GM21723 (cell line): ENCODE measurements around the gene VPS8.

Source experiments
- ATAC-seq: cut with Tn5 transposase; IDR thresholded peaks from one replicate; pipeline ENCODE4 v1.9.1; 2021; ENCODE audit warnings: mild to moderate bottlenecking, moderate library complexity; ENCODE audit not compliant: unreplicated experiment

VPS8 gene

DNA sequence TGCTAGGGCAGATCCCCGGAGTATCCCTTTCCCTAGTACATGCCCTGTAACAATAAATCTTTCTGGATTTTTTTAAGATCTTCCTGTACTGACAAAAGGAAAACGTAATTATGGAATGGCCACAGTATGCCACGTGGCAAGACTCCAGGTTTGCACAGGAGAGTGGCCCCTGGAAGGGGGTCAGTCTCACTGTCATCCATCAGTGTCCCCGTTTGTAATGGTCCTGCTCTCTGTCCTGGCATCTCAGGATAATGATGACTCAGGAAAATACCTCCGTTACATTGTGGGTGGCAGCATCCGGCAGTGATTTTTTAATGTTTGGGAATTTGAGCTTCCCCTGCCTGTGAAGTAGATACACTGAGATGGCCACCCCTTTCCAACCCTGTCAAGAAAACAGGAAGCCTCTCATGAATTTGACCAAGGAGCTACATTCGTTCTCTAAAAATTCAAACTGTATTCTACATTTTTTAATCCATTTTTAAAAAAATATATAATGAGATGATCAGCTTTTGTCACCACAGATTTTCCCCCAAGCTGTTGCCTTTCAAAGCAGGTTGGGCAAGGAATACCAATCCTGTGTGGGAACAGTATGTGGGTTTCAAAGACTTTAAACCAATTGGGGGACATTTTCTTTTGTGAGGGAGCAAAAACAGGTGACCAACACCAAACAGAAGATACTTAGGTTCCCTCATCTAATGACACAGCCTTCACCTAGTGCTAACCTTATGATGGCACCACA lies 230.5 kb downstream of the VPS8 start:
- ATAC-seq = no peak

DNA sequence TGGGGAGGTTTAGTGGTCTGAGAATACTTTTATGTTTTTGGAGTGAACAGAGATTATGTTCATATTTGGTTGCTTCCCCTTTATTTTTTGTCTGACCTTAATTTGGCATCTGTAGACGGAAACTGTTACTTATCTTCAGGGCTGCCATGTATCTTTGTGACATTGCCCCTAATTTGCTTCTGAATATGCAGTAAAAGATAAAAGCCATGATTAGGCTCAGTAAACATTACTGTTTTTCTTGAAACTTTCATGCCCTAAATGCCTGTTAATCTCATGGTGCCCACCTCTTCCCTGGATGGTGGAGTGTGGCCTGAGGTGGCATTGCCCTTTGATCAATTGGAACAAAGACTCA lies 234.2 kb downstream of the VPS8 start:
- ATAC-seq = no peak

GRCh38 chr3:185046603-185047002 lies 234.6 kb downstream of the VPS8 start:
- no peak for ATAC-seq

DNA sequence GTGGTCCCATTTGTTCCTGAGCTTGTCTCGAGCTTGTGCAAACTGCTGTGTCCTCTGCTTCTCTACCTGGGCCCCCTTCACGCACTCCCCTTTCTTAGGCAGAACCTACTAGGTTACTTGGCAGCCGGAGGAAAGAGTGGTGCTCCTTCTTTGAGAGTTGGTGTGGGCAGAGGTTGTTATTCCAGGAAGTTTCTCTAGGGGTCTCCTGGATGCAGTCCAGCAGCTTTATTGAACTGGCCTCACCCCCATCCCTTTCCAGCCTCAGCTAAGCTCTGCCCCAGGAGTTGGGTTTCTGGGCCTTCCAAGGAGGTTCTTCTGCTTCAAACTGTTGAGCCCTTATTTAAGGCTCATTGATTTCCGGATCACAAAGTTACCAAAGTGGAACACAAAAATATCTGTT lies 237.7 kb downstream of the VPS8 start:
- ATAC-seq = no peak

DNA sequence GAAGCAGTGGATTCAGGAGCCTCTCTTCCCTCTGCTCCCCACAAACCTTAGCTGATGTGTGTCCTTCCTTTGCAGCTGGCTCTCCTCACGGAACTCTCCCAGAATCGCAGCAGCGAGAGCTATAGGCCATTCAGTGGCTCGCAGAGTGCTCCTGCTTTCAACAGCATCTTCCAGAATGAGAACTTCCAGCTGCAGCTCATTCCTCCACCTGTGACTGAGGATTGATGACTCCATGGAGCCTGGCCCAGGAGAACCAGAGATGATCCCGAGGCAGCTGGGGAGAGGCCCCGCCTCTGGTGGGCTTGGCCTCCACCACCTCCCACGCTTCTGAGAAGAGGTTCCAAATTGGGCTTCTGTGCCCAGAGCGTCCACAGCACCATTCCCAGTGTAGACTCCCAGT lies 239.8 kb downstream of the VPS8 start:
- ATAC-seq = no peak

DNA sequence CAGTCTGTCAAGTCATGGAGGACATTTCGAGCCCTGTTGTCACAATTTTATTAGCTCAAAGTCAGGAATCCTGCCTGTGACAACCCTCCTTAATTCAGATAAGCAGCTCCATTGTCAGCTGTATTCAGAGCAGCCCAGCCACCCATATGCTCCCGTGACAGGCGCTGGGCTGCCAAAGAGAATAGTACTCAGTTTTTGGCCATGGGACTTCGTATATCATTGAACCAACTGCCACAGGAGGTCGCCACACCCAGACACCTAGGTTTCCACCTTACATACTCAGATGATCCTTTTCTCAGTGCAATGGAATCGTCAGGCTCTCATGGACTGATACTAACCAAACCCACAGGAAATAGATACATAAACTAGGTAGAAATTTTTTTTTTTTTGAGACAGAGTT lies 240.7 kb downstream of the VPS8 start:
- no peak for ATAC-seq

DNA sequence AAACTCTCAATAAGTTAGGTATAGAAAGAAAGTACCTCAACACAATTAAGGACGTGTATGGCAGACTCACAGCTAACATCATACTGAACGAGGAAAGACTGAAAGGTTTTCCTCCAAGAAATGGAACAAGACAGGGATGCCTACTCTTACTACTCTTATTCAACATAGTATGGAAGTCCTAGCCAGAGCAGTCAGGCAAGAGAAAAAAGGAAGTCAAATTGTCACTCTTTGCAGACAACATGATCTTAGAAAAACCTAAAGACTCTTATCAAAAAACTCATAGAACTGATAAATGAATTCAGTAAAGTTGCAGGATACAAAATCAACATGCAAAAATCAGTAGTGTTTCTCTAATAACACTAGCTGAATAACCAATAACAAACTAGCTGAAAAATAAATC lies 244.9 kb downstream of the VPS8 start:
- ATAC-seq = no peak

GRCh38 chr3:185057829-185058228 lies 245.9 kb downstream of the VPS8 start:
- ATAC-seq = no peak

GRCh38 chr3:185058796-185059195 lies 246.8 kb downstream of the VPS8 start:
- ATAC-seq = no peak

- no peak for ATAC-seq
Observed at GRCh38 chr3:185059766-185060165, 247.8 kb downstream of the VPS8 start.

- no peak for ATAC-seq
Observed at GRCh38 chr3:185060655-185061054, 248.7 kb downstream of the VPS8 start.

DNA sequence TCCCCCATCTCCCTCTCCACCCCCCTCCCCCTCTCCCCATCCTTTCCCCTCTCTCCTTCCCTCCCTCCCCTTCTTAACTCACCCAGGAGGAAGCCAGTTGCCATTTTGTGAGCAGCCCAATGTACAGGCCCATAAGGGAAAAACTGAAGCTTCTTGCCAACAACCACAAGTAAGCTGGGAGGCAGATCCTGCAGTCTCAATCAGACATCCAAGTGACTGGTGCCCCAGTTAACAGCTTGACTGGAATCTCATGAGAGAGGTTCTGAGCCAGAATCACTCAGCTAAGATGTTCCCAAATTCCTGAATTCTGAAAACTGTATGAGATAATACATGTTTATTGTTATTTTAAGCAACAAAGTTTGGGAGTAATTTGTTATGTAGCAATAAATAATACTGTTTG lies 250.2 kb downstream of the VPS8 start:
- no peak for ATAC-seq

- no peak for ATAC-seq
Observed at GRCh38 chr3:185063431-185063830, 251.5 kb downstream of the VPS8 start.

DNA sequence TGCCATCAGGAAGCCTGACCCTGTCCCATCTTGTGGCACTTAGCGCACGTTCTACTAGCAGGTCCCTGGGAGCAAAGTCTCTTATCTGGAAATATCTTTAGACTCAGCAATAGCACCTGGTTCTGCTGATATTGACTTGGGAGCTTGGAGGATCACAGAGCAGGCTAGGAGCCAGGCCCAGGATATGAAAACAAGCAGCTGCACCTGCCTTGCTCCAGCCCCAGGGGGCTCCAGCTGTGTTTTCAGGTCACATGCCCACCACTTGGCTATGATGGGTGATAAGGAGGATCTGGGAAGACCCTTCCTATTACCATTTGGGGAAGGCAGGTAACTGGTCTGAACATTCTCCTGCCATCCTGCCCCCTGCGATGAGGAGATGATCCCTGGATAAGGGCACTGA lies 253.1 kb downstream of the VPS8 start:
- ATAC-seq = no peak

DNA sequence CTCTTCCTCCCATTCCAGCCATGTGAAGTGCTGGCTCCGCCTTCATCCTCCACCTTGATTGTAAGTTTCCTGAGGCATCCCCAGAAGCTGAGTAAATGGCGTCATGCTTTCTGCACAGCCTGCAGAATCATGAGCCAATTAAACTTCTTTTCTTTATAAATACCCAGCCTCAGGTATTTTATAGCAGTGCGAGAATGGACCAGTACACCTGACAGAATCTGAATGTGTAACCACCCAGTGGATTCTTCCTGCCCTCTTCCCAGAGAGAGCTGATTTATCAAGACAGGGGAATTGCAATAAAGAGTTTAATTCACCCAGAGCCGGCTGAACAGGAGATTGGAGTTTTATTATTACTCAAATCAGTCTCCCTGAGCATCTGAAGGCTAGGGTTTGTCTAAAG lies 254.3 kb downstream of the VPS8 start:
- ATAC-seq = no peak

- ATAC-seq = no peak
Observed at GRCh38 chr3:185067173-185067572, 255.2 kb downstream of the VPS8 start.

- ATAC-seq = no peak
Observed at GRCh38 chr3:185069037-185070030, 257.4 kb downstream of the VPS8 start.

DNA sequence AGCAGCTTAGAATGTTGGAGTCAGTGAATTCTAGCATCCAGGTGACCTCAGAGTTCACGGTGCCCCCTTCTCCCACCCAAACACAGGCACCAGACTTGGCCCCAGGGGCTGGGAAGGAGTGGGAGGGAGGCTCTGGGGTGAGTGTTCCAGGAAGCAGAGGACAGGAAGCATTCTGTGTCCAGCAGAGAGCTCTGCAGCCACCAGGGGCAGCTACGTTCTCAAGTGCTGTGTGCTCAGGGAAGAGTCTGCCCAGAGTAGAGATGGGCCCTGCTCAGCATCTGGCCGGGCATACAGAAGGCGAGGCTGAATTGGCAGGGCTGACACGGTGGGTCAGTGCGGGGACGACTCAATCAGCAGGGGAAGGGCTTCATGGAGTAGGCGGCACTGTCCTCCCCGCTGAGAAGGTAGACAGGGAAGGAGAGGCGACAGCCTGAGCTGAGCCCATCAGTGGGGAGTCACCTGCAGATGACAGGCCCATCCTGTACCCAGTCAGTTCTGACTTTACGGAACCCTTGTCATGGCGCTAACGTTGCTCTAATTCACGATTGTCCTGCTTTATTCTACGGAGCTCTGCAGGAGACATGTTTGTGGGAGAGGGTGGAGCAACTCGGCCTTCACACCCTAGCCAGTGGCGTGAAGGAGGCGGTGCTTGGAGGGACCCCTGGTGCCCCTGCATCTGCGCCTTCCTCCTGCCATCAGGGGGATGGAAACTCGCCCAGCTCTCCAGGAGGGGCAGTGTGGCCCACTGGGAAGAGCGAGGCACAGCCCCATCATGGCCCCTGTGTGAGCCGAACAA lies 258.7 kb downstream of the VPS8 start:
- no peak for ATAC-seq

DNA sequence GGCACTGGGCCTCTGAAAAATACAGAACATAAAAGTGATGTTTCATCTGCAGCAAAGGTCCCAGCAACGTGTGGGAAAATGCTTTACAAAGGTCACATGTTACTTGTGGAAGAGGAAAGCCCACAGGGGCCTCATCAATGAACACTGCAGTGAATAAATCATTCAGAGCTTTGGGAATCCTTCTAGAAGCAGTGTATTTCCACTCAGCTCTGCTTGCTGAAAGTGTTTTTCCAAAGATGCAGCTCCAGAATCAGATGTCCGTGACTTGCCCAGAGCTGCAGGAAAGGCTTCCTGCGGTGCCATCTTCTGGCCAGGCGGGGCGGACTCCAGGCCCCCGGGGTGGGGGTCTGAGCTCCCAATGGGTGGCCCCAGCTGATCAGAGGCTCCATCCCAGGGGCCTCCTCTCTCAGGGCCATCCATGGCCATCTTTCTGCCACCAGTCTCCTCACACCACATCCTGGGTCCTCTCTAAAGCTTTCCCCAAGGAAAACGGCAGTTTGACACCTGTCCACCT lies 259.4 kb downstream of the VPS8 start:
- ATAC-seq = no peak

DNA sequence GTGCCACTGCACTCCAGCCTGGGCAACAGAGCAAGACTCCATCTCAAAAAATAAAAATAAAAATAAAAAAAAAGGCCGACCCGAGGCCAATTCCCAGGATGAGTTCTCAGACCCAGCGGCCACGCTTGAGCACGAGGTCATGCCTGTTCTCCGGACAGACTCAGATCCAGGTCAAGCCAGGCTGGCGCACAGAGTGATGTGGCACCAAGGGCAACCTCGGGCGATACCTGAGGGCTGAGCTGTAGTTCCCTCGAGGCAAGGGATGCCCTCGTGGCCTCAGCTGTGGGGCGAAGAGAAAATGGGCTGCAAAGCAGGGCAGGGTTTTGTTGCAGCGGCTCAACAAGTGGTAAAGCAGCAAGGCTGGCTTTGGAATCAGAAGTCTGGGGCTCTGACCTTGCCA lies 263.6 kb downstream of the VPS8 start:
- no peak for ATAC-seq

DNA sequence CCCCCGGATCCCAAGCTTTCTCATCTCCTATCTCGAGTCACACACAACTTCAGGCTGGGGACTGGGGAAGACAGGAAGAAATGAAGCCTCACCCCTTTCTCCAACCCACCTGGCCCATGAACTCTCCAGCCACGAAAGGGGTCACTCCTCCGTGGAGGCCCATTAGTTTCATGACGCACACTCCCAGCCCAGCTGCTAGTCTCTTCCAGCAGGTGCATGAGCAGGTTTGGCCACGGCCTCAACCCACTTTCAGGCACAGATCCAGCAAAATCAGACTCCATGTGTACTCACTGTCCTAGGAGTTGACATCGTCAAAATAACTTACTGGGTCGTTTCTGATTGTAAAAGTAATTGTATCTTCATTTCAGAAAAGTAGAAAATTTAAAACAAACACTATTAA lies 264.3 kb downstream of the VPS8 start:
- no peak for ATAC-seq
